Limb (tissue), 2 donors: ENCODE data around the gene RGS16.
A peak's percentile ranks its signal among the peaks of the same experiment; 100 is the strongest.
"Not testable (repeated sequence)": the region's sequence is repeated elsewhere in the genome, so short reads cannot be mapped to it uniquely, and the experiment has no call there.

Source experiments
- DNase-seq, 2 donors: peaks; one replicate each; pipeline ENCODE4 v3.0.0-alpha.2; 2016; ENCODE audit errors: extremely low spot score in 2 of 2

RGS16 gene

DNA sequence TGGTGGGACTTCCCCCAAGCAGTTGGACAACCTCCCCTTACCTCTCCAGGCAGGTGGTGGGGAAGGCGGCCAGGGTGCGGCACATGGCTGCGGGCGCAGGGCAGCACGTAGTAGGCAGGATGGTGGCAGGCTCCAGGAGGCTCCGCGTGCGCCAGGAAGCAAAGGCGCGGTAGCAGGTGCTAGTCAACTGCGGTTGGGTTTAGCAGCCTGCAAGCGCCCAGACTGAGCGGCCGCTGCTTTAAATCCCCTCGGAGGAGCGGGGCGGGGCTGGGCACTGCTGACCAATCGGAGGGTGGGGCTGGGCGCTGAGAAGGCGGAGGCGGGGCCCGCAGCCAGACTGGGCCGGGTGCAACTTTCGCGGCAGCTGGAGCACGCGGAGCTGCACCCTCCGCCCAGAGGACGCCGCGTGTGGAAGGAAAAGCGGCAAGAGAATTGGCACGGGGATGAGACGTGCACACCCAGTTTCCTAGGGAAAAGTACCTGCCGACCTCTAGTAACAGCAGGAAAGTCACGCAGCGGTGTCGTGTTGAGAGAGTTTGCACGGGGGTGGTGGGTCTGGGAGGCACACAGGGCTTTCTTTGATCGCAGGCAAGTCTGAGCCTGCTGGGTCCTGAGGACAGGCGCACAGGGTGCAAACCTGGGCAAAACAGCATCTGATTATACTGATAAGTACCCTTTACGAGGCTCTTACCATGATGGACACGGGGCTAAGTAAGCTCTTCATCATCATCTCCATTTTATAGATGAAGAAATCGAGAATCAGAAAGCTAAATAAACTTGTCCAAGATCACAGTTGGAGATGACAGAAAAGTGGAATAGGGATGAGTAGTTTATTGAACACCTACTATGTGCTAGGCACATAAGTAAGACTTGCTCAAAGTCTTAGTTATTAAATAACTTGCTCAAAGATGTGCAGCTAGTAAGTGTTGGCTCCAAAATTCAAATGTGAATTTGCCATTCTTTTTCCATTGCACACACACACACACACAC is at the start of gene RGS16:
Gene RGS16, minus strand, starts transcription at position 215 of the 990 bp plus-strand sequence. Its CDS starts 130 bp downstream, at position 85.
- DNase-seq, result peak; percentile 91 to 92

DNA sequence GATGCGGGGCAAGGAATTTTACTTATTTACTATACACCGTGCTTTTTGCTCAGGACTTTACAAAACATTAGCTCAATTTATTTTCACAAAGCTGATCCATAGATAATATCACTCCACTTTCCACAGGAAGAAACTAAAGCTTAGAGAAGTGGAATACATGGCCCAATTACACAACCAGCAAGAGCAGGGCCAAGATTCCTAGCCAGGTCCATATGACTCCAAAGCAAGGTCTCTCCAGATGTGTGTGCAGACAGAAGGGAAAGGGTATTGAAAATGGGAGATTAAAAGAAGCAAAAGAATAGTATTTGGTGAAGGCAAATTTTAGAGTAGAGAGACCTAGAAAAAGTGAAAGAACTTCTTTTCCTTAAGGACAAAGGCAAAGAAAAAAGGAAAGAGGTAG is 49.8 kb upstream of the RGS16 start:
- DNase-seq, result no peak

- DNase-seq, result no peak
These were observed 48.7 kb upstream of the RGS16 start for GRCh38 chr1:182652933-182653332.

GRCh38 chr1:182651339-182651724 is 47.1 kb upstream of the RGS16 start:
- DNase-seq, result peak in 1 of 2 donors; percentile 41

DNA sequence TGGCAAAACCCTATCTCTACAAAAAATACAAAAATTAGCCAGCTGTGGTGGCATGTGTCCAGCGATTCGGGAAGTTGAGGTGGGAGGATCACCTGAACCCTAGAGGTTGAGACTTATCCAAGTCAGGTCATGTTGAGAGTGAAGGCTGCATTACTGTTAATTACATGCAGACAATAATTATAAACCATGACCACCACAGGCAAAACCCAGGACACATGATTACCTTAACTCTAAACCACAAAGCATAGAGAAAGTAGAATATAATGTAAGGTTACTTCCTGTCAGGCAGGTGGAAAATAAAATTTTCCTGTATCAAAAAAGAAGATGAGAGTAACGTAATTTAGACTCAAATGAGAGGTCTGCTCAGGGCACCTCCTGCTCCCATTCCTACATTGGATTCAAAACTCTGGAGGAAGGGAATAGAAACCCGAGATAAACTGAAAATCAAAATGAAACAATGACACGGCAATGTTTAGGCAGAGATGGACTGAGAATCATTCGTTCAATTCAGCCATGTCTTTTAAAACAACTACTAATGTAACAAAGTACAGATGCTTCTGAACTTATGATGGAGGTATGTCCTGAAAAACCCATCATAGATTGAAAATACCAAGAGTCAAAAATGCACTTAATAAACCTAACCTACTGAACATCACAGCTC is 46.6 kb upstream of the RGS16 start:
- no peak for DNase-seq

- no peak for DNase-seq
These were observed 44.9 kb upstream of the RGS16 start for GRCh38 chr1:182649041-182649440.

GRCh38 chr1:182646739-182647138 is 42.5 kb upstream of the RGS16 start:
- no peak for DNase-seq

DNA sequence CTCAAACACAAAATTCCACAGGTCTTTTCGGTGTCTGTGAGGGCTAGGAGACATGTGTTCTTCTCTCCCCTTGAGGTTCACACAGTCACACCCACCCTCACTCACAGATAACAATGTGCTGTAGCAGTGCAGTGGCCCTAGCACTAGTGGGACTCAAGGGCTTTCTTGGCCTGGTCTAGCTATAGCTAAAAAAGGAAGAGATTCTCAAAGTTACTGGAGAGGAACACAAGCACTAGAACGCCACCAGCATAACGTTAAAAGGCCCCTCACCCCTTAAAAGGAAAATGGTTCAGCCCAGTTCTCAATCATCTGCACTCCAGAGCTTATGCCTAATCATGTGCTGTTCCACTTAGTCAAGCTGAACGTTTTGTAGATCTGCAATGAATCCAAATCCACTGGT is 40.7 kb upstream of the RGS16 start:
- DNase-seq, result no peak

DNA sequence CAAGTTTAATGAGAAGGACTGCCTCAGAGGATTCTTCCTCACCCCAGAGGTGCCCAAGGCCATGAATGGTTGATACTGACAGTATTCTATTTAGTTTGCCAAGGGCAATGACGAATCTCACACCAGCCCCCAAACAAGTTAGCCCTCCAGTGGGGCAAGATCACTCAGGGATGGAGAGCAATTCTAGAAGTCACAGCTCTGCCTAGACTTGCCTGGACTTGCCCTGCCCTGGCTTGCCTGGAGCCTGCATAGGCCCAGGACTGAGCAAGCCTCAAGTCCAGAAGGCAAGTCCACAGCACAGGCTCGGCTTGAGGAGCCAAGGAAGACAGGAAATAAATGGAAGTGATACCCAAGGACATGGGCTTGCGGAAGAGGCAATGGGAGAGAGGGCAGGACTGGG is 39.5 kb upstream of the RGS16 start:
- DNase-seq, result no peak

DNA sequence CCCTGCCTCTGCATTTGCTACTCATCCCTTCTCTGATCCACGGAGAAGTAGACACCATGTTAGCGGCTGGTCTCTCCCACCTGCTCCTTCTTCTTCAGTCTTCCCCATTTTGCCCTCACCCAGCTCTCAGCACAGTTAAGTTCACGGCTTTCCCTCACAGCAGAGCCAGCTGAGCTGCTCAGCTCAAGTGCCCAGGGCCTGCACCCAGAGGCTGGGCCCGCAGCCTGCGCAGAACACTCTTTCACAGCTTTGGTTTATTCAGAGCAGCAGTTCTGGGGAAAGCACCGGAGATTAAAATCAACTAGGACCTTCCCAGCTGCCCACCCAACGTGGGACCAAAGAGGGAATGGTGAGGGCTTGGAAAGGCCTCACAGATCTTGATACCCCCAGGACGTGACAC is 38.3 kb upstream of the RGS16 start:
- no peak for DNase-seq

- no peak for DNase-seq
These were observed 37.4 kb upstream of the RGS16 start for GRCh38 chr1:182641561-182641960.

- no peak for DNase-seq
These were observed 35.1 kb upstream of the RGS16 start for GRCh38 chr1:182639330-182639729.

GRCh38 chr1:182637769-182638168 is 33.6 kb upstream of the RGS16 start:
- DNase-seq, result no peak

GRCh38 chr1:182635871-182636270 is 31.7 kb upstream of the RGS16 start:
- DNase-seq, result no peak

DNA sequence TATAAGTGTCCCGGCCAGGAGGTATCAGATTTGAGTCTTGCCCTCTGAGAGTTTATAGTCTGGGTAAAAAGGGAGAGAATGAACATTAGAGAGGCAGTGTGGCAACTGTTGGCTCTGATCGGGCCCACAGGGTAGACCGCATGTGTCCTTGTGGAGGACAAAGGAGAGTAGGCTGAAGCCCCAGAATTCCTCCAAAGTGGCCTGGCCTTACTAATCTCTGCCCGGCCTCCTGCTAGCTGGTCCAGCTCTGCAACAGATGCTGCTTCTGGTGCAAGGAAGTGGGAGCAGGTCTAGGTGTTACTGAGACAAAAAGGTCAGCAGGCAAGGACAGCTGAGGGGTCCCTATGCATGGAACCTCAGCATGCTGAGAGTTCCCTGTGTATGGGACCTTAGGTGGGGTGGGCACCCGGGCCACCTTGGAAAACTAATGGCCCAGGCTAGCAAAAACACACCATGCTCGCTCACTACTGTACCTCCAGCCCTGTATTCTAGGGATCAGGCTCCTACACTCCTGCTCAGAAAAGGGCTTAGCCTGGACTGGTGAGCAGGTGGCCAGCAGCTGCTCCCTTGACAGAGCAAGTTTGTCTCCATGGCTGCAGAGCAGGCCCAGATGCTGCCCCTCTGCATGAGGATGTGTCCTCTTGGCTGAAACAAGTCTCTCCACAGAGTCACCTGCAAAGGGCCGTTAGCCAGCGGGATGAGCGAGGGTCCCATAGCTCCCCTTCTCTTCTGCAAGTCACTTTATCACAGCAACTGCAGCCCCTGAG is 30.3 kb upstream of the RGS16 start:
- DNase-seq, result peak in 1 of 2 donors; percentile 55

DNA sequence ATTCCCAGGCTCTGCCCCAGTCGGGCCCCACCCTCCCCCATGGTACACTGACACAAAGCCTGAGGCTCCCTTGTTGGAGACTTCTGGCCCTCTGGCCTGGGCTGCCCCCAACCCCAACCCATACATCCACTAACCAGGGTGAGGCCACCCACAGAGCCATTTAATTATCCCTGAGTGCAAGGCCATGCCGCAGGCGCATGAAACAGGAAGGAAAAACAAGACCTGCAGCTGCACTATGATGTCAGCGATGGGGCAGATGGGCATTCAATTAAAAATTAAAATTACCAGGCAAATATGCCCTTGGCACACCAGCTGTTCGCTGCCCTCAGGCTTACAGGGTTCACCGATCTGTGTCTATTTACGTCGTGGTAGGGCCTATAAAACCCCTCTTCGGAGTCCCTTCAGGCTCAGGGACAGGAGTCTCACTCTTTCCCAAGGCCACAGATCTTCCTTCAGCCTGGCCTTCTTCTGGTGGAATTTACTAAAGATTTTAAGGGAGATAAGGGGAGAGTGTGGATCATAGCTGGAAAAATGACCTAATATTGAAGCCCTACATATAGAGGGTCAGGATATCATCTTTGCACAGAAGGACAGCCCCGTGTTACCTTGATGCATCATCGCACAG is 29.6 kb upstream of the RGS16 start:
- DNase-seq, result no peak

DNA sequence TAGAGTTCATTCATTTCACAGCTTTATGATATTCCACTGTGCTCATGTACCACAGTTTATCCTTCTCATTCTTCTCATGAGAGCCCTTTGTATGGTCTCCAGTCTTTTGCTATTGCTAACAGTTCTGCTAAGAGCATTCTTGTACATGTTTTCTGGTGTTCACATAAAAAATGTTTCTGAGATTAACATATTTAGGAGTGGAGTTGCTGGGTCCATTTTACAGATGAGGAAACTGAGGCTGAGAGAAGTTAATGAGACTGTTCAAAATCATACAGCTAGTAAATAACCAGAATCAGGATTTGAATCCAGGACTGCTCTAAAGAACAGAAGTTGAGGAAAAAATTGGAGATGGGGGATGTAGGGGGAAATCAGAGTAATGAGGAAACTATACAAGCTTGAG is 28.8 kb upstream of the RGS16 start:
- no peak for DNase-seq

GRCh38 chr1:182632441-182632857 is 28.3 kb upstream of the RGS16 start:
- not testable (repeated sequence) for DNase-seq

- DNase-seq, result no peak
These were observed 27.8 kb upstream of the RGS16 start for GRCh38 chr1:182631954-182632353.

DNA sequence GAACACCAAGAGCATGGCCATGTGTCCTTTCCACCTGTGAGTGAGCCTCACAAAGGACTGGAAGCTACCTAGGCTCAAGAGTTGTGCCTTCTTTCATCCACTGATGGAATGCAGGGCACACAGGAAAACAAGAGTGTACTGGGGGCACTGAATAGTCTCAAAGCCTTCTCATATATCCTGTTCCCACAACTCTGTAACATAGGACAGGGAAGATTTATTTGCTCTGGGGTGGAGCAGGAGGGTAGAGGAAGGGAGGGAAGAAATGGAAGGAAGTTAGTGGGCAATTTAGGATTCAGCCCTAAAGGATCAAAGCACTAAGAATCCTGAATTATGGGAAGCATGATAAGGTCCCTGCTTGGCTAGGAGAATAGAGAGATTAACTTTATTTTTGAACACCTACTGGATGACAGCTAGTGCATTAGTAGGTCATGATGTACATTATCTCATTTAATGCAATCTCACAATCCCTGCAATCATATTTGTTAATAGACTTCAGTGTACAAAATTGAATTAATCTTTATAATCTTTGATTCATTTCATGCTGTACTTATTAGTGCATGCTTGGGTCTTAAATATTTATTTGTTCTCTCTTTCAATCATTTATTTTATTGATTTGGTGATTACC is 27.0 kb upstream of the RGS16 start:
- no peak for DNase-seq

- DNase-seq, result no peak
These were observed 26.4 kb upstream of the RGS16 start for GRCh38 chr1:182630586-182630985.
